Transverse colon (tissue), 4 donors: ENCODE results near the gene EDEM1. TPM values are rescaled to one million over a fixed set of nuclear protein-coding genes. Genes with fewer than 3 reads are reported as not detected.
A peak's percentile ranks its signal among the peaks of the same experiment; 100 is the strongest.

Experiments used
- DNase-seq: peaks from one replicate; pipeline ENCODE4 v3.0.0-alpha.2; 2019
- H3K27ac ChIP-seq, 4 donors: fragments of 200-600 bp; sonication (generic); 2 replicates each; pipeline ENCODE4 v1.5.1; 2016 to 2018; ENCODE audit warnings: inconsistent platforms in 4 of 4
- H3K27me3 ChIP-seq: fragments of 200-600 bp; sonication (generic); 2 replicates; pipeline ENCODE4 v1.5.1; 2017; ENCODE audit warnings: inconsistent platforms
- H3K36me3 ChIP-seq, 4 donors: fragments of 200-600 bp; sonication (generic); 2 replicates each; pipeline ENCODE4 v1.5.1; 2017 to 2019; ENCODE audit warnings: inconsistent platforms in 4 of 4
- H3K4me1 ChIP-seq, 4 donors: fragments of 200-600 bp; sonication (generic); 2 replicates each; pipeline ENCODE4 v1.5.1; 2017 to 2020; ENCODE audit warnings: inconsistent platforms in 4 of 4
- H3K4me3 ChIP-seq, 4 donors: fragments of 200-600 bp; sonication (generic); 1 replicate in 1 of 4; 2 replicates in 3 of 4; pipeline versions ENCODE4 v1.5.1 to v1.6.1; 2017 to 2019; ENCODE audit warnings: inconsistent platforms in 4 of 4
- H3K9me3 ChIP-seq, 2 donors: fragments of 200-600 bp; sonication (generic); 2 replicates each; pipeline ENCODE4 v1.5.1; 2017 to 2019; ENCODE audit warnings: inconsistent platforms in 2 of 2
- CTCF ChIP-seq, 5 experiments: fragments of 200-600 bp in 3 of 5; fragments of 450-650 bp in 2 of 5; sonication (generic) in 3 of 5; IDR thresholded peaks; 1 replicate in 2 of 5; 2 replicates in 3 of 5; pipeline ENCODE4 v1.5.1; 2016 to 2017; ENCODE audit warnings: antibody characterized with exemption in 5 of 5, inconsistent platforms in 3 of 5, mild to moderate bottlenecking in 2 of 5, moderate library complexity in 1 of 5
- EP300 ChIP-seq: sonication (generic); formaldehyde crosslinking; IDR thresholded peaks from one replicate; pipeline ENCODE4 v1.6.1; 2017; ENCODE audit warnings: antibody characterized with exemption, low read depth
- POLR2A ChIP-seq: fragments of 450-650 bp; IDR thresholded peaks from one replicate; pipeline ENCODE4 v1.6.1; 2016; ENCODE audit warnings: antibody characterized with exemption, mild to moderate bottlenecking, moderate library complexity
- POLR2AphosphoS5 ChIP-seq, 3 donors: sonication (generic); formaldehyde crosslinking; IDR thresholded peaks; one replicate each; pipeline ENCODE4 v1.6.1; 2016; ENCODE audit warnings: antibody characterized with exemption in 3 of 3
- WGBS, 2 donors: methylation state at CpG; one replicate each; pipeline ENCODE4 v1.1.5; 2018; ENCODE audit warnings: low coverage in 1 of 2; 5-methylcytosine and 5-hydroxymethylcytosine counted together
- in situ Hi-C, 4 donors: fragments of 200-750 bp; cut with MboI; loops; one replicate each; pipeline versions ENCODE4 v1.15.0 to v1.15.1; 2017; ENCODE audit warnings: low sequenced_read_pairs in 3 of 4, low pct_ligation_motif_present in 1 of 4, low pct_unique_long_range_greater_than_20kb in 1 of 4
- intact Hi-C: fragments of 100-400 bp; cut with DNase I; formaldehyde crosslinking; loops from one replicate; pipeline ENCODE4 v1.15.1; 2023; ENCODE audit warnings: low total_unique reads
- total RNA-seq, 4 donors: library from RNA; depleted of rRNA; stranded (reverse); fragments of >200 nt; gene quantifications; one replicate each; pipeline ENCODE4 v1.1.0, GENCODE V29; 2016

Gene EDEM1
- total RNA-seq, 4 donors from 2014 or later, result 27.3 to 312 (median 42.3) TPM

- no peak for DNase-seq
- peaks cover 0 to 7% of the 10 kb centered on the region in 2 donors for H3K9me3 ChIP-seq
- H3K4me1 ChIP-seq, result peaks cover 0 to 3% (median 0%) of the 10 kb centered on the region in 4 donors
- no peak overlapping the region for H3K27ac ChIP-seq
- H3K27me3 ChIP-seq, result no peaks in the 10 kb centered on the region
- no peaks in the 10 kb centered on the region for H3K36me3 ChIP-seq
- in situ Hi-C loops, result loop anchor here in 1 of 4 donors (25.0 kb wide), 1 partner anchor 1466 kb away; no protein-coding TSS in a partner anchor
- intact Hi-C loops, result no loop called here
- TF ChIP-seq EP300, result no peak
- TF ChIP-seq POLR2A, result no peak
- no peak for TF ChIP-seq CTCF (IDR thresholded peaks at IDR 0.05)
- no peak for TF ChIP-seq POLR2AphosphoS5 (IDR thresholded peaks at IDR 0.05)
- H3K4me3 ChIP-seq, result no peak overlapping the region
Measured at GRCh38 chr3:5245927-5246326, 58.4 kb downstream of the EDEM1 start.

GRCh38 chr3:5248822-5249221, 61.3 kb downstream of the EDEM1 start:
- Histone ChIP-seq H3K4me1 (peaks cover 0 to 11% (median 1%) of the 10 kb centered on the region in 4 donors), H3K9me3 (peaks cover 0 to 2% of the 10 kb centered on the region in 2 donors), H3K27ac (no peak overlapping the region), H3K4me3 (no peak overlapping the region), H3K27me3 (no peaks in the 10 kb centered on the region), H3K36me3 (no peaks in the 10 kb centered on the region)
- in situ Hi-C loops, result loop anchor here in 1 of 4 donors (25.0 kb wide), 1 partner anchor 1463 kb away; no protein-coding TSS in a partner anchor
- TF ChIP-seq POLR2A (no peak), EP300 (no peak), POLR2AphosphoS5 (IDR thresholded peaks at IDR 0.05) (no peak), CTCF (IDR thresholded peaks at IDR 0.05) (no peak)
- intact Hi-C loops, result no loop called here
- WGBS, 2 donors, result 56 to 76% methylated on average over 3 of the region's 3 CpGs
- DNase-seq, result no peak

GRCh38 chr3:5250467-5251195, 63.1 kb downstream of the EDEM1 start:
- TF ChIP-seq EP300, result no peak
- no peak for TF ChIP-seq POLR2A
- no peak for TF ChIP-seq CTCF (IDR thresholded peaks at IDR 0.05)
- no peak for TF ChIP-seq POLR2AphosphoS5 (IDR thresholded peaks at IDR 0.05)
- Histone ChIP-seq H3K27ac (peak overlapping the region in 3 of 4 donors; percentile 26 to 49 (median 42)), H3K27me3 (no peaks in the 10 kb centered on the region), H3K36me3 (no peaks in the 10 kb centered on the region), H3K4me3 (peak overlapping the region in 3 of 4 donors; percentile 8 to 39 (median 22)), H3K4me1 (peaks cover 0 to 14% (median 1%) of the 10 kb centered on the region in 4 donors), H3K9me3 (no peaks in the 10 kb centered on the region)
- peak; percentile 15 for DNase-seq
- intact Hi-C loops, result no loop called here
- in situ Hi-C loops, result no loop called here
- 10 to 45% methylated on average over 7 to 9 of the region's 9 CpGs for WGBS, 2 donors

GRCh38 chr3:5251196-5251583, 63.7 kb downstream of the EDEM1 start:
- H3K27ac ChIP-seq, result peak overlapping the region in 3 of 4 donors; percentile 26 to 49 (median 42)
- H3K4me3 ChIP-seq, result peak overlapping the region in 3 of 4 donors; percentile 8 to 39 (median 22)
- peaks cover 0 to 15% (median 1%) of the 10 kb centered on the region in 4 donors for H3K4me1 ChIP-seq
- intact Hi-C loops (no loop called here), in situ Hi-C loops (no loop called here)
- no peaks in the 10 kb centered on the region for H3K36me3 ChIP-seq
- TF ChIP-seq POLR2AphosphoS5 (IDR thresholded peaks at IDR 0.05) (no peak), CTCF (IDR thresholded peaks at IDR 0.05) (no peak), EP300 (no peak), POLR2A (no peak)
- no peaks in the 10 kb centered on the region for H3K9me3 ChIP-seq
- no peaks in the 10 kb centered on the region for H3K27me3 ChIP-seq
- DNase-seq, result no peak
- WGBS, 2 donors, result 33 to 49% methylated on average over 2 to 6 of the region's 6 CpGs
